Hematopoietic multipotent progenitor cell treated with erythropoietin and hydrocortisone succinate and interleukin-3 and kit ligand, for 15 days (in vitro differentiated cells): ENCODE measurements around the gene WDR64.
"Not testable (repeated sequence)": the region's sequence is repeated elsewhere in the genome, so short reads cannot be mapped to it uniquely, and the experiment has no call there.

Experiments used
- DNase-seq: peaks from one replicate; pipeline ENCODE4 v3.0.0-alpha.2; 2015; ENCODE audit warnings: low spot score

Gene WDR64

GRCh38 chr1:241658081-241658793 lies 6.2 kb downstream of the WDR64 start:
- DNase-seq = no peak

- not testable (repeated sequence) for DNase-seq
Observed at GRCh38 chr1:241659016-241659415, 6.9 kb downstream of the WDR64 start.

- no peak for DNase-seq
Observed at GRCh38 chr1:241660424-241660972, 8.4 kb downstream of the WDR64 start.

- DNase-seq = no peak
Observed at GRCh38 chr1:241666419-241666818, 14.3 kb downstream of the WDR64 start.

GRCh38 chr1:241672301-241672700 lies 20.2 kb downstream of the WDR64 start:
- DNase-seq = no peak

- no peak for DNase-seq
Observed at GRCh38 chr1:241674805-241675384, 22.8 kb downstream of the WDR64 start.

- DNase-seq = no peak
Observed at GRCh38 chr1:241675983-241676382, 23.9 kb downstream of the WDR64 start.

- no peak for DNase-seq
Observed at GRCh38 chr1:241677201-241677600, 25.1 kb downstream of the WDR64 start.

- no peak for DNase-seq
Observed at GRCh38 chr1:241678536-241678935, 26.5 kb downstream of the WDR64 start.

- DNase-seq = no peak
Observed at GRCh38 chr1:241679404-241679803, 27.3 kb downstream of the WDR64 start.

- no peak for DNase-seq
Observed at GRCh38 chr1:241679961-241680360, 27.9 kb downstream of the WDR64 start.

- DNase-seq = not testable (repeated sequence)
Observed at GRCh38 chr1:241681861-241682448, 29.9 kb downstream of the WDR64 start.

GRCh38 chr1:241682921-241683320 lies 30.8 kb downstream of the WDR64 start:
- DNase-seq = no peak

GRCh38 chr1:241684108-241684507 lies 32.0 kb downstream of the WDR64 start:
- no peak for DNase-seq

GRCh38 chr1:241688940-241689368 lies 36.9 kb downstream of the WDR64 start:
- DNase-seq = no peak

- DNase-seq = no peak
Observed at GRCh38 chr1:241695246-241696171, 43.4 kb downstream of the WDR64 start.

- DNase-seq = no peak
Observed at GRCh38 chr1:241696172-241696814, 44.2 kb downstream of the WDR64 start.

GRCh38 chr1:241696815-241697639 lies 44.9 kb downstream of the WDR64 start:
- no peak for DNase-seq

GRCh38 chr1:241697640-241698018 lies 45.5 kb downstream of the WDR64 start:
- no peak for DNase-seq

- DNase-seq = no peak
Observed at GRCh38 chr1:241698177-241698576, 46.1 kb downstream of the WDR64 start.
